Glutamatergic neuron (in vitro differentiated cells): ENCODE results near the gene ABTB2. TPM values are rescaled to one million over a fixed set of nuclear protein-coding genes. Genes with fewer than 3 reads are reported as not detected.

Experiments
- DNase-seq: peaks from one replicate; pipeline ENCODE4 v3.0.0; 2022
- H3K27ac Mint-ChIP-seq: one replicate; pipeline ENCODE4 v1.8.0; 2020; ENCODE audit warnings: mild to moderate bottlenecking, mixed read lengths, inconsistent platforms; ENCODE audit not compliant: unreplicated experiment
- H3K27me3 Mint-ChIP-seq: one replicate; pipeline ENCODE4 v1.8.0; 2020; ENCODE audit warnings: mild to moderate bottlenecking, moderate library complexity, mixed read lengths, inconsistent platforms; ENCODE audit not compliant: unreplicated experiment
- H3K36me3 Mint-ChIP-seq: one replicate; pipeline ENCODE4 v1.8.0; 2020; ENCODE audit warnings: mild to moderate bottlenecking, mixed read lengths, inconsistent platforms; ENCODE audit not compliant: unreplicated experiment
- H3K4me1 Mint-ChIP-seq: one replicate; pipeline ENCODE4 v1.8.0; 2020; ENCODE audit warnings: mild to moderate bottlenecking, low read depth, mixed read lengths, inconsistent platforms; ENCODE audit not compliant: unreplicated experiment
- H3K4me3 Mint-ChIP-seq: one replicate; pipeline ENCODE4 v1.8.0; 2020; ENCODE audit warnings: mild to moderate bottlenecking, mixed read lengths, inconsistent platforms; ENCODE audit not compliant: unreplicated experiment
- H3K9me3 Mint-ChIP-seq: one replicate; pipeline ENCODE4 v1.8.0; 2020; ENCODE audit warnings: mild to moderate bottlenecking, moderate library complexity, mixed read lengths, inconsistent platforms; ENCODE audit not compliant: unreplicated experiment
- total RNA-seq: library from RNA; stranded (reverse); fragmentation: NEBNext Ultra II Directional; extraction: Animal tissue kit (Norgen Biotek cat#: 25700); gene quantifications from one replicate; pipeline ENCODE4 v1.2.1, GENCODE V29; 2021; ENCODE audit not compliant: unreplicated experiment
- TF ChIP-seq, protein P1 (sequence below): fragments of 200-600 bp; sonication (generic); IDR thresholded peaks from one replicate; pipeline ENCODE4 v1.5.0; 2021; ENCODE audit not compliant: partially characterized antibody, unreplicated experiment

Gene ABTB2
- total RNA-seq, 1 donor from 2014 or later = 9.3 TPM

DNA sequence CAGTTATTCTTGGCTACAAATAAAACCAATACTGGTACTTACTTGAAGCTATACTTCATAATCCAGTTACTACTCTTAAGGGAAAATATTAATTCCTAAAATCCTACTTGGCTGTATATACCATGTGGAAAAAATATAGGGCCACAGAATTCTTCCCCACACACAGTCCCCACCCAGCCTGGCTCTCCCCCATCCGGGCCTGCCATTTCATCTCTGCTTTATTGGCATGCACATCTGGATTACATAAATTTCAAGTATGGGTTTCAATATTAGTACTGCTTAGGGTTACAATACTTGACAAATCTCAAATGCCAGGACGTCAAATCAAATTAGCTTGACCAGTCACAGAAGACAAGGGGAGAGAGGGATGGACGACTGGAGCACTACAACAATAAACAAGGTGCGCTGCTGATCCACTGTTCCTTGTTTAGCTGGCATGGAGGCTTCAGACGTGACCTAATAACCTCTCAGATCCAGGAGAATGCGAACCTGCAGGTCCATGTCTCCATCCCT lies 81.4 kb downstream of the ABTB2 start:
- no peak for DNase-seq
- Mint-ChIP-seq H3K36me3 (no peaks in the 10 kb centered on the region), H3K27ac (no peak overlapping the region), H3K4me1 (peaks cover 3% of the 10 kb centered on the region), H3K27me3 (no peaks in the 10 kb centered on the region), H3K9me3 (no peaks in the 10 kb centered on the region), H3K4me3 (no peak overlapping the region)
- TF ChIP-seq, protein P1, sequence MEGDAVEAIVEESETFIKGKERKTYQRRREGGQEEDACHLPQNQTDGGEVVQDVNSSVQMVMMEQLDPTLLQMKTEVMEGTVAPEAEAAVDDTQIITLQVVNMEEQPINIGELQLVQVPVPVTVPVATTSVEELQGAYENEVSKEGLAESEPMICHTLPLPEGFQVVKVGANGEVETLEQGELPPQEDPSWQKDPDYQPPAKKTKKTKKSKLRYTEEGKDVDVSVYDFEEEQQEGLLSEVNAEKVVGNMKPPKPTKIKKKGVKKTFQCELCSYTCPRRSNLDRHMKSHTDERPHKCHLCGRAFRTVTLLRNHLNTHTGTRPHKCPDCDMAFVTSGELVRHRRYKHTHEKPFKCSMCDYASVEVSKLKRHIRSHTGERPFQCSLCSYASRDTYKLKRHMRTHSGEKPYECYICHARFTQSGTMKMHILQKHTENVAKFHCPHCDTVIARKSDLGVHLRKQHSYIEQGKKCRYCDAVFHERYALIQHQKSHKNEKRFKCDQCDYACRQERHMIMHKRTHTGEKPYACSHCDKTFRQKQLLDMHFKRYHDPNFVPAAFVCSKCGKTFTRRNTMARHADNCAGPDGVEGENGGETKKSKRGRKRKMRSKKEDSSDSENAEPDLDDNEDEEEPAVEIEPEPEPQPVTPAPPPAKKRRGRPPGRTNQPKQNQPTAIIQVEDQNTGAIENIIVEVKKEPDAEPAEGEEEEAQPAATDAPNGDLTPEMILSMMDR = no peak

DNA sequence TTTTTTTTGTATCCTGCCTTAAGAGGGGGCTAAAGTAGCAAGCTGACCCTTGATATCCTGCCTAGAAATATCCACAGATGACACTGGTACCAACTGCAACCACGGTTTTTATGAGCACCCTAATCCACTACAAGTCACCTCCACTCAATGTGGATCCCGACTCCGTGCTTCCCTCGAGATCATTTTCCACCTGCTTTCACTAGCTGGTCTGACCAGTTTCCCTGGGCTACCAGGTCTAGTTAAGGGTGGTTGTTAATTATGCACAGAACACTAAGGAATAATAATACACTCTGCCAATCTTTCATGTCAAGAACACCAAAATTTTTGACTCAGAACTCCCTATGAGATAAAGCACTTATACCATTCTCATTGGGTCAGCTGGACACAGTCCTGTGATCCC lies 82.3 kb downstream of the ABTB2 start:
- TF ChIP-seq, protein P1 = no peak
- no peak overlapping the region for H3K4me3 Mint-ChIP-seq
- no peak overlapping the region for H3K27ac Mint-ChIP-seq
- no peaks in the 10 kb centered on the region for H3K27me3 Mint-ChIP-seq
- DNase-seq = no peak
- no peaks in the 10 kb centered on the region for H3K36me3 Mint-ChIP-seq
- no peaks in the 10 kb centered on the region for H3K9me3 Mint-ChIP-seq
- no peaks in the 10 kb centered on the region for H3K4me1 Mint-ChIP-seq

DNA sequence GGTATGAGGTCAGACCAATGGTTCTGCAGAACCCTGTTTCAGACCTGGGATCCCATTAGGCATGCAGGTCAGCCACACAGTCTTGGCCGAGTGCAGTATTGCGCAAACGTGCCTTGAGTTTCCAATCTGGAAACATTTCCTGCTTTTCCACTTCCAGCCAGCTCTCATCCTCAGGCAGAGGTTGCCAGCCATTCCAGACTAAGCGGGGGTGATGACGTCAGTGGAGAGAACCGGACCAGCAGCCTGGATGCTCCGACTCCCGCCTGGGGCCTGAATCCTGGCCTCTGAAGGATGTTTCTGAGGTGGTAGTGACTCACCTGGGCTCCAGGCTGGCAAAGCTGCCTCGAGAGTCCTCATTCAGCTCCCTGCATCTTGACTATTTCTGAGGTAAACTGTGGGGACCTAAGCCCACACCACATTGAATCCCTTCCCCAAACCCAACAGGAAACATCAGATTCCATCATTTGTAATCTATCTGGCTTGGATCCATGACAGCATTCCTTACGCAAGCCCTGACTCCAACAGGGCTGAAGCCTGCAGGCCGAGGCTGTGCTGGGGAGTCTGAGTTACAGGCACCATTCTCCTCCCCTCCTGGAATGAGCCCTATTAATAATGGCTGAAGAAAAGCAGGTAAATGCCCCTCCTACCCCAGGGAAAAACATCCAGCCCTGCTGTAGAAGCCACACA lies 83.0 kb downstream of the ABTB2 start:
- no peaks in the 10 kb centered on the region for H3K27me3 Mint-ChIP-seq
- no peak overlapping the region for H3K27ac Mint-ChIP-seq
- H3K36me3 Mint-ChIP-seq = no peaks in the 10 kb centered on the region
- DNase-seq = no peak
- H3K9me3 Mint-ChIP-seq = no peaks in the 10 kb centered on the region
- TF ChIP-seq, protein P1 = no peak
- no peaks in the 10 kb centered on the region for H3K4me1 Mint-ChIP-seq
- H3K4me3 Mint-ChIP-seq = no peak overlapping the region

DNA sequence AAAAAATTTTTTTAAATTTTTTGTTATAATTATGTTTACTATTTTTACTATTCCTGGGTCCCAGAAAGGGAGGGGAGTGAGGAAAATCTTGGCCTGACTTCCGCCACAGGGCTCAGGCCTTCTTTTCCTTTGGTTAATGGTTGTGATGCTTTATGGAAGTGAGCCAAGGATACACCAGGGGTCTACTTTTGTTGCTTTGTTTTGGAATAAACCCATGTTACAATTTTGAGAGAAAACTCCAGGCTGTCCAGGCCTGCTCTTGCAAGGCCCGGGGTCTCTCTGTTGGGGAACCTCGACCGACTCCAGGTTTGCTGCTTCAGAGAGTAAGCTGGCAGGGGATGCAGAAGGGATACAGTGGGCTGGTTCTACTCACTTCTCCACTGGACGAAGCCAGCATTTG lies 84.7 kb downstream of the ABTB2 start:
- H3K9me3 Mint-ChIP-seq = no peaks in the 10 kb centered on the region
- H3K27ac Mint-ChIP-seq = no peak overlapping the region
- no peak for DNase-seq
- H3K4me3 Mint-ChIP-seq = no peak overlapping the region
- TF ChIP-seq, protein P1 = no peak
- H3K27me3 Mint-ChIP-seq = no peaks in the 10 kb centered on the region
- no peaks in the 10 kb centered on the region for H3K36me3 Mint-ChIP-seq
- no peaks in the 10 kb centered on the region for H3K4me1 Mint-ChIP-seq

DNA sequence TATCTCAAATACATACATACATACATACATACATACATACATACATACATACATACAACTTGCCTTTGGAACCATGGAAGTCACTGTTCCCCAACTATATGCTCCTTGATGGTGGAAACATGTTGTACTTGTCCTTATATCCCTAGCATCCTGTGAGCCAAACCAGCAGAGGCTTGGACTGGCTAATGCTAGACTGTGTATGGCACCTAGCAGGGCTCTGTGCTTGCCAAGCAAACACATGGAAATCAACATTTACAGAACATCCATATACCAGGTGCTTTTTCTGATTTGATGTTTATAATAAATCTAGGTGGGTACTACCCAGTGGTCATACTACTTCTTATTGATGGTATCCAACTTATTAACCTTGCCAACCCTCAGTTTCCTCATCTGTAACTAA lies 86.1 kb downstream of the ABTB2 start:
- Mint-ChIP-seq H3K27ac (no peak overlapping the region), H3K36me3 (no peaks in the 10 kb centered on the region), H3K9me3 (no peaks in the 10 kb centered on the region), H3K27me3 (no peaks in the 10 kb centered on the region), H3K4me3 (no peak overlapping the region), H3K4me1 (peaks cover 3% of the 10 kb centered on the region)
- DNase-seq = no peak
- TF ChIP-seq, protein P1 = no peak
